Superior temporal gyrus (tissue), 1 donor: ENCODE results near the gene PDPR.
"Not testable (repeated sequence)": the region's sequence is repeated elsewhere in the genome, so short reads cannot be mapped to it uniquely, and the experiment has no call there.

Experiments
- DNase-seq: peaks from one replicate; pipeline ENCODE4 v3.0.0-alpha.2; 2016; ENCODE audit errors: extremely low spot score

Gene PDPR

GRCh38 chr16:70127706-70128105 is 13.6 kb downstream of the PDPR start:
- DNase-seq = not testable (repeated sequence)

DNA sequence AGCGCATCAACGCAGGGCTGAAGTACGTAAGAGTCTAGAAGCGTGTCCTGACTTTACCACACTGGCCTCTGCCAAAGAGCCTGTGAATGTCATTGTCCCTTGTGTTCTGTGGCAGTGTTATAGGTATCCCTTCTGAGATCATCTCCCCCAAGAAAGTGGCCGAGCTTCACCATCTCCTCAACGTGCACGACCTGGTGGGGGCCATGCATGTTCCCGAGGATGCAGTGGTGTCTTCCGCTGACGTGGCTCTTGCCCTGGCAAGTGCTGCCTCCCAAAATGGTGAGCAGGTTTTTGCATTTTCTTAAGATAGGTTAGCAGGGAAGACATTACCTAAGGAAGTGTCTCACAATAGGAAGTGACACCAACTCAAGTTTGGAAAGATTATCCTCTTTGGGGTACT is 14.7 kb downstream of the PDPR start:
- DNase-seq = not testable (repeated sequence)

DNA sequence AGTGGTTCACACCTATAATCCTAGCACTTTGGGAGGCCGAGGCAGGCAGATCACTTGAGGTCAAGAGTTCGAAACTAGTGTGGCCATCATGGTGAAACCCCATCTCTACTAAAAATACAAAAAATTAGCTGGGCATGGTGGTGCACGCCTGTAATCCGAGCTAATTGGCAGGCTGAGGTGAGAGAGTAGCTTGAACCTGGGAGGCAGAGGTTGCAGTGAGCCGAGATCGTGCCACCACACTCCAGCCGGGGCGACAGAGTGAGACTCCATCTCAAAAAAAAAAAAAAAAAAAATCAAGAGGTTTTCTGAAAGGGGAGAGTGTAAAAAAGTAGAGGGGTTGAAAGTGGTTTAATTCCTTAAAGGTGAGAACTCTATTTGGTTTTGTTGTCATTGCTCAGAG is 21.7 kb downstream of the PDPR start:
- not testable (repeated sequence) for DNase-seq

GRCh38 chr16:70136595-70136994 is 22.5 kb downstream of the PDPR start:
- DNase-seq = not testable (repeated sequence)

DNA sequence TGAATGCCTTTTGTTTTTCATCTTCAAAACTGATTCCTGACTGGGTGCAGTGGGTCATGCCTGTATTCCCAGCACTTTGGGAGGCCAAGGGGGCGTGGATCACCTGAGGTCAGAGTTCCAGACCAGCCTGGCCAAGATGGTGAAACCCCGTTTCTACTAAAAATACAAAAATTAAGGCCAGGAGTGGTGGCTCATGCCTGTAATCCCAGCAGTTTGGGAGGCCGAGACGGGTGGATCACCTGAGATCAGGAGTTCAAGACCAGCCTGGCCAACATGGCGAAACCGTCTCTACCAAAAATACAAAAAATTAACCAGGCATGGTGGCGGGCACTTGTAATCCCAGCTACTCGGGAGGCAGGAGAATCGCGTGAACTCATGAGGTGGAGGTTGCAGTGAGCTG is 28.6 kb downstream of the PDPR start:
- DNase-seq = not testable (repeated sequence)

- not testable (repeated sequence) for DNase-seq
Observed at GRCh38 chr16:70143231-70143895, 29.2 kb downstream of the PDPR start.

DNA sequence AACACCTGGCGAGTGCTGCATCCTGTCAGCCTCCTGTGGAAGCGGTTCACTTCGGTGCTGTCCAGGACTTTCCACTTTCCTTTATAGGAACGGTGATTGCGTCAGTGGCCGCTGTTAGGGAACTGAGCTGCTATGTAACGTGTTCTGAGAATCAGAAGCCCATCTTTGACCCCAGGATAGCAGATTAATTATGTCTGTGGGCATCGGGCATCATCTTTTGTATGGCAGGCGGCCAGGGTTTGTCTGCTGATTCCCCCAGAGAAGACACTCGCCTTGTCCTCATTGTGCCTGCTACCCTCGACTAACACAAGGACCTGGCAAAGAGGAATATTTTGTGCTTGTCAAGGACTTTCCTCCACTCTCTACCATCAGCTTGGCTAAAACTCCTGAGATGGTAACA is 33.7 kb downstream of the PDPR start:
- not testable (repeated sequence) for DNase-seq

GRCh38 chr16:70148453-70148852 is 34.3 kb downstream of the PDPR start:
- DNase-seq = not testable (repeated sequence)

DNA sequence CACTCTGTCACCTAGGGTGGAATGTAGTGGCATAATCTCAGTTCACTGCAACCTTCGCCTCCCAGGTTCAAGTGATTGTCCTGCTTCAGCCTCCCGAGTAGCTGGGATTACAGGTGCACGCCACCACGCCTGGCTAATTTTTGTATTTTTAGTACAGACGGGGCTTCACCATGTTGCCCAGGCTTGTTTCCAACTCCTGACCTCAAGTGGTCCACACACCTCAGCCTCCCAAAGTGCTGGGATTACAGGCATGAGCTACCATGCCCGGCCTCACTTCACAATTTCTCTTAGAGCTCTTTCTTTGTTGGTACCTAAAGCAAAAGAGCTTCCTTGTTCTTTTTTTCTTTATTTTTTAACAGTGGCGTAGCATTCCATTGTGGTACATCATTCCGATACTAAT is 35.2 kb downstream of the PDPR start:
- DNase-seq = not testable (repeated sequence)

GRCh38 chr16:70151391-70151790 is 37.3 kb downstream of the PDPR start:
- no peak for DNase-seq

GRCh38 chr16:70151941-70152509 is 37.9 kb downstream of the PDPR start:
- DNase-seq = no peak

DNA sequence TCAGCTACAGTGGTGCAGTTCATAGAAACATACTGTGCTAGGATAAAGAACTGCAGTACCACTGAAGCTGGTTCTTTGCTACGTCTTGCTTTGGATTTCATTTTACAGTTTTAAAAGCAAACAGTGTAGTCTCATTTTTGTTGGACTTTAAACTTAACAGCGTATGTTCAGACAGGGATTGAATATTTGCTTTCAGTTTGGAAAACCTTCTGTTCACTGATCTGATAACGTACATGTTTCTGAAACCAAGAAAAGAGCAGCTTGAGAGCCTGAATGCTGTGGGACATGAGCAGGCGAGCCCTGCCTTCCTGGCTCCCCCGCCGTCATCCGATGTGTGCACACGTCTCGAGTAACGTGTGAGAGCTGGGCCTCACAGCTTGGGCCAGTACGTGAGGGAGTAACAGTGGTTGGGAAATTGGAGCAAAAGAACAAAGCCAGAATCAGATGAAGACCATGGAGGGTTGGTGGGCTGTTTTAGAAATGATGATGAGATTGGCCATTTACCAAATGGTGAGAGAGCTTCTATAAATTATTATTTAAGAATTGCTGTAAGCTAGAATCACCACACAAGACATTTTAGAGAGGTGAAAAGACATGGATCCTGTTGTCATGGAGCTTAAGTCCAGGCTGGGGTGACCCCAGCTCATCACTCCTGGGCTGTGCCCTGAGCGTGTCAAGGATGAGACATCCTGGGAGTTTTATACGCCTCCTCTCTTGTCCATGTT is 38.6 kb downstream of the PDPR start:
- no peak for DNase-seq

- not testable (repeated sequence) for DNase-seq
Observed at GRCh38 chr16:70154736-70155135, 40.6 kb downstream of the PDPR start.

- no peak for DNase-seq
Observed at GRCh38 chr16:70156207-70156978, 42.3 kb downstream of the PDPR start.

DNA sequence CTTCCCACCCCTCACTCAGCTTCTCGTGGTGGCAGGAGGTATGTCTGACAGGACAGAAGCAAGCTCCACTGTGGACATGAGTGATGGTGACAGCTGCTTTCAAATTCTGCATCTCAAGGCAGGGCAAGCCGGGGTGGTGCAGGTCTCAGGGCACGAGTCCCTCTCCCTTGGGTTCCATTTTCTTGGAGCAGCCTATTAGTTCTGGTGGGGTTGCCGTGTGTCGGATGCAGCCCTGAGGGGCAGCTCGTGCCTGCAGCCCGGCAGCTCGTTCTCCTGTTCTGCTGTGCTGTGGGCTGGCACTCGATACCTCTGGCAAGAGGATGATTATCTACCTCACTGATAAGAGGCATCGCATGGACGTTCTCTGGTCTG is 43.0 kb downstream of the PDPR start:
- DNase-seq = no peak

- no peak for DNase-seq
Observed at GRCh38 chr16:70157477-70158260, 43.5 kb downstream of the PDPR start.

DNA sequence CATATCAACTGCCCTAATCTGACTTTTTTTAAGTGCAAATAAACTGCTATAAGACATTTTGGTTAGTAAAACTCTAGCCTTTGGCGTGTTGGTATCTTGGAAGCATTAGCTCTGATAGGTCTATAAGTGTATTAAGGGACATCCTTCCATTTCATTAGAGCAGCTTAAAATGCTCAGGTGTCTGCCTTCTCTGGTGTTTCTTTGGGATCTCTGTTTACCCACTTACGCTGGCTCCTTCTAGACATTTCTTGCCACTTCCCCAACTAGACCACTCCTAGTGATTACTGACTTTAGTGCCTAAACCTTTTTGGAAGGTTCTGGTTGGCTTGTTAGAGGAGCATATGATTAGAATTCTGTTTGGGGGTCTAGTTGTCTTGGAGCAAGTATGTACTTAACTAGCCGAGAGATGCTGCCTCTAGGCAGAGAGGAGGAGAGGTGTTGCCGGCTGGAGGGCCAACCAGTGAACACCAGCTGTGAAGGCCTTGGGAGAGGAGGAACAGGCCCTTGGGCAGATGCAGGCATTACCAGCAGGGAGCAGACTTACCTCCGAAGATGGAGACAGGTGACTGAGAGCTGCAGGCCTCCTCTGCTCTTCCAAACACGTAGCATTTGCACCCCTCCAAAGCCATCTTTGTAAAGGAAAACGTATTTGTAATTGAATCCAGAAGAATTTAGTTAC is 44.3 kb downstream of the PDPR start:
- DNase-seq = no peak

GRCh38 chr16:70159355-70160348 is 45.5 kb downstream of the PDPR start:
- no peak for DNase-seq

GRCh38 chr16:70160388-70160787 is 46.3 kb downstream of the PDPR start:
- no peak for DNase-seq

DNA sequence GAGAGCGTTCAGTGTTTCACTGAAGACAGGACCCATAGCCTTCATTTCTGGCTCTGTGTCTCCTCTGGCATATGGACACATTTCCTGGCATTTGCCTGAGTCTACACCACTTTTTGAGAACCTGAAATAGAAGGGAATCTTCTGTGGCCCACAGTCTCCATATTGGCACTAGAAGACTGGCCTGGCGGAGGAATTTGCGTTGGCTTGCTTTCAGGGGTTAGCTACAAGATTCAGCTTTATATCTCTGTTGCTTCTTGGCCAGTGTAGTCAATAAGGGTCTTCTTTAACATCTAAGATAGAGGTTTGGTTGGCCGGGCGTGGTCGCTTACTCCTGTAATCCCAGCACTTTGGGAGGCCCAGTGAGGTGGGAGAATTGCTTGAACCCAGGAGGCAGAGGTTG is 46.7 kb downstream of the PDPR start:
- no peak for DNase-seq
